PFSK-1 (cell line): Measurements from ENCODE around the gene VASH1.

Experiments used
- TAF1 ChIP-seq: IDR thresholded peaks from 2 replicates; pipeline ENCODE4 v1.6.1; 2012; ENCODE audit warnings: low read length, control low read depth, borderline replicate concordance; ENCODE audit not compliant: insufficient read depth
- TF ChIP-seq, protein P1 (sequence below), 2 experiments: IDR thresholded peaks; 2 replicates each; pipeline versions ENCODE4 v1.6.1 to v1.8.0; 2011 to 2012; ENCODE audit warnings: low read depth in 2 of 2, low read length in 2 of 2, control low read depth in 1 of 2, inconsistent platforms in 1 of 2, mild to moderate bottlenecking in 1 of 2, moderate library complexity in 1 of 2; ENCODE audit not compliant: insufficient read depth in 1 of 2

DNA sequence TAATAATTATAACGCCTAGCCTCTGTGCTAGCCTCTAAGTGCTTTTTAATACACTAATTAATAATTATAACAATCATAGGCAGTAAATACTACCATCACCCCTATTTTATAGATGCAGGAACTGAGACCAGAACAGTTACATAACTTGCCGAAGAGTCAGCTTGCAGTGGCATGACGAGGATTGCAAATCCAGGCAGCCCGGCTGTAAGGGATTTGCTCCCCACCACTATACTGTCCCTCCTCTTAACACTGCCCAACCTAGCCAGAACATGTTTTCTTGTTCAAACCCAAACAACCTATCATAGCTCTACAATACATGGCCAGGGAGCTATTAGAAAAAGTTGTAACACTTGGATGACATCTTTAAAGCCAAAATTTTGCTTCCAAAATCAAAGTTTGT, 33.9 kb upstream of the VASH1 start:
- TF ChIP-seq TAF1, result no peak
- TF ChIP-seq, protein P1, sequence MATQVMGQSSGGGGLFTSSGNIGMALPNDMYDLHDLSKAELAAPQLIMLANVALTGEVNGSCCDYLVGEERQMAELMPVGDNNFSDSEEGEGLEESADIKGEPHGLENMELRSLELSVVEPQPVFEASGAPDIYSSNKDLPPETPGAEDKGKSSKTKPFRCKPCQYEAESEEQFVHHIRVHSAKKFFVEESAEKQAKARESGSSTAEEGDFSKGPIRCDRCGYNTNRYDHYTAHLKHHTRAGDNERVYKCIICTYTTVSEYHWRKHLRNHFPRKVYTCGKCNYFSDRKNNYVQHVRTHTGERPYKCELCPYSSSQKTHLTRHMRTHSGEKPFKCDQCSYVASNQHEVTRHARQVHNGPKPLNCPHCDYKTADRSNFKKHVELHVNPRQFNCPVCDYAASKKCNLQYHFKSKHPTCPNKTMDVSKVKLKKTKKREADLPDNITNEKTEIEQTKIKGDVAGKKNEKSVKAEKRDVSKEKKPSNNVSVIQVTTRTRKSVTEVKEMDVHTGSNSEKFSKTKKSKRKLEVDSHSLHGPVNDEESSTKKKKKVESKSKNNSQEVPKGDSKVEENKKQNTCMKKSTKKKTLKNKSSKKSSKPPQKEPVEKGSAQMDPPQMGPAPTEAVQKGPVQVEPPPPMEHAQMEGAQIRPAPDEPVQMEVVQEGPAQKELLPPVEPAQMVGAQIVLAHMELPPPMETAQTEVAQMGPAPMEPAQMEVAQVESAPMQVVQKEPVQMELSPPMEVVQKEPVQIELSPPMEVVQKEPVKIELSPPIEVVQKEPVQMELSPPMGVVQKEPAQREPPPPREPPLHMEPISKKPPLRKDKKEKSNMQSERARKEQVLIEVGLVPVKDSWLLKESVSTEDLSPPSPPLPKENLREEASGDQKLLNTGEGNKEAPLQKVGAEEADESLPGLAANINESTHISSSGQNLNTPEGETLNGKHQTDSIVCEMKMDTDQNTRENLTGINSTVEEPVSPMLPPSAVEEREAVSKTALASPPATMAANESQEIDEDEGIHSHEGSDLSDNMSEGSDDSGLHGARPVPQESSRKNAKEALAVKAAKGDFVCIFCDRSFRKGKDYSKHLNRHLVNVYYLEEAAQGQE (IDR thresholded peaks at IDR 0.05; ENCODE audit: insufficient read depth in 1 of 2, low read depth in 2 of 2, low read length in 2 of 2), result no peak
